IPS DF 4.7 (cell line): ENCODE measurements around the gene NBEAL1.
A peak's percentile ranks its signal among the peaks of the same experiment; 100 is the strongest.
"Not testable (repeated sequence)": the region's sequence is repeated elsewhere in the genome, so short reads cannot be mapped to it uniquely, and the experiment has no call there.

ENCODE experiments used
- DNase-seq: peaks from one replicate; pipeline ENCODE4 v3.0.0-alpha.2; 2013; ENCODE audit warnings: low spot score; ENCODE audit errors: extremely low read depth

NBEAL1 gene

GRCh38 chr2:203038586-203038985 lies 23.9 kb downstream of the NBEAL1 start:
- DNase-seq, result no peak

DNA sequence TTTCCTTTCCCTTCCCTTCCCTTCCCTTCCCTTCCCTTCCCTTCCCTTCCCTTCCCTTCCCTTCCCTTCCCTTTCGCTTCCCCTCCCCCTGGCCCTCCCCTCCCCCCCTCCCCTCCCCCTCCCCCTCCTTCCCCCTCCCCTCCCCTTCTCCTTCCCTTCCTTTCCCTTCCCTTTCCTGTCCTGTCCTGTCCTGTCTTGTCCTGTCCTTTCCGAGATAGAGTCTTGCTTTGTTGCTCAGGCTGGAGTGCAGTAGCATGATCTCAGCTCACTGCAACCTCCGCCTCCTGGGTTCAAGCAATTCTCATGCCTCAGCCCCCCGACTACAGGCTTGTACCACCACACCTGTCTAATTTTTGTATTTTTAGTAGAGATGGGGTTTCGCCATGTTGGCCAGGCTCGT lies 24.5 kb downstream of the NBEAL1 start:
- not testable (repeated sequence) for DNase-seq

DNA sequence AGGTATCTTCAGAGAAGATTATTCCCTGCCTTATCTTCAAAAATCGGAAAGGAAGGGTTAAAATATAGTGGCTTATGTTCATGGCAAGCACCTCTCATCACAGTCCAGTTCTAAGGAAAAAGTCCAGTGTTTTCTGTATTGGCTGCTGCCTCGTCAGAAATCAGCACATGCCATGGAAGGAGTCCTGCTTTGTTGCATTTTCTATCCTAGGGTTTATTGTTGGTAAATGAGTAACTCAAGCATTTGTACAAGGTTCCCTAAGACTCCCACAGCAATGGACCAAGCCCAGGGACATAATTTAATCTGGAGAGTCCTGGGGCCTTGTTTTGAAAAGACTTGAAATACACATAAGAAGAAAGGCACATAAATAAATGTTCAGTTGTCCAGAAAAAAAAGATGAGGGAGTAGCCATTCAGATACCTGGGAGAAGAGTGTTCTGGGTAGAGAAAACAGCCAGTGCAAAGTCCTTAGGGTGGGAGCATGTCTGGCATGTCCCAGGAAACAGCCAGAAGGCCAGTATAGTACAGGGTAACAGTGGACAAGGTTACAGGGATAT lies 26.4 kb downstream of the NBEAL1 start:
- no peak for DNase-seq

- no peak for DNase-seq
Observed at GRCh38 chr2:203042178-203042577, 27.5 kb downstream of the NBEAL1 start.

DNA sequence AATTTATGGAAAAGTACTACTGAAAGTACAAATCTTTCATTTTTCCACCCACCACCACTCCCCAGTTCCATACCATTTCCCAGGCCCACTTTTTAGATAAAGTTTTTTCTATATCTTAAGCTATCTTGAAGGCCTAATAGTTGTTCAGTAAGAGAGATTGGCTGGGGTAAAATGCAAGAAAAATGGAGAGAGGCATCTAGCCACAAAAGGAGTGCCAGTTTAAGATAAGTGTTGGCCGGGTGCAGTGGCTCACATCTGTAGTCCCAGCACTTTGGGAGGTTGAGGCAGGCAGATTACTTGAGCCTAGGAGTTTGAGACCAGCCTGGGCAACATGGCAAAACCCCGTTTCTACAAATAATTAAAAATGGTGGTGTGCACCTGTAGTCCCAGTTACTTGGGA lies 28.6 kb downstream of the NBEAL1 start:
- DNase-seq, result no peak

- no peak for DNase-seq
Observed at GRCh38 chr2:203045867-203046266, 31.2 kb downstream of the NBEAL1 start.

DNA sequence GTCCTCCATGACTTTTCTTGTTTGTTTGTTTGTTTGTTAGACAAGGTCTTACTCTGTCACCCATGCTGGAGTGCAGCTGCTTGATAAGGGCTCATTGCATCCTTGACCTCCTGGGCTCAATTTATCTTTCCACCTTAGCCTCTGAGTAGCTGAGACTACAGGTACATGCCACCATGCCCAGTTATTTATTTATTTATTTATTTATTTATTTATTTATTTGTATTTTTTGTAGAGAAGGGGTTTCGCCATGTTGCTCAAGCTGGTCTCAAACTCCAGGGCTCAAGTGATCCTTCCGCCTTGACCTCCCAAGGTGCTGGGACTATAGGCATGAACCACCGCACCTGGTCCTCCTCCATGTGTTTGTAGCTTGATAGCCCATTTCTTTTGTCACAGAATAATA lies 37.9 kb downstream of the NBEAL1 start:
- no peak for DNase-seq

DNA sequence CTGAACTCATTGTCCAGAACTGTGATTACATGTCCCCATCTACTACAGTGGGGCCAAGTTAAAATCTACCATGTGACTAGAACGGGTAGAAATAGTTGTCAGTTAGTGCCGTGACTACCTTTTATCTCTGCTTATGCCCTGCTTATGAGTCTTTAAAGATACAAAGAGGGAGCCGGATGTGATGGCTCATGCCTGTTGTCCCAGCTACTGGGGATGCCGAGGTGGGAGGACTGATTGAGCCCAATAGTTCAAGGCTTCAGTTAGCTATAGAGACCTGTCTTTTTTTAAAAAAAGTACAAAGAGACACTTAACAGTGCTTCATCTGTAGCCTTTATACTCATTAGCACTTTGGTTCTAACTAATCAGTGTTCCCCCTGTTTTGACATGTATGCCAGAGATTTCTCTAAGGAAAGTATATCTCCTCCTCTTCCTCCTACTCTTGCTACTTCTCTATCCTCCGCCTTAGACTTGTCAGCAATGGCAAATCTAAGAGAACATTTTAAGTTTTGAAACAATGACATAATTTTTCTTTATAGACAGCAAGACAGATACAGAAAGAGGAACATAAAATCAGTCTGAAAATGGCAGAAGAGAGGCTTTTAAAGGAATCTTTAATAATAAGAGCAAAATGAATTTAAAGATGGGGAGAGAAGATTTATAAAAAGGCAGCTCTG lies 45.0 kb downstream of the NBEAL1 start:
- DNase-seq, result no peak

- peak; percentile 7 for DNase-seq
Observed at GRCh38 chr2:203061346-203061745, 46.7 kb downstream of the NBEAL1 start.

DNA sequence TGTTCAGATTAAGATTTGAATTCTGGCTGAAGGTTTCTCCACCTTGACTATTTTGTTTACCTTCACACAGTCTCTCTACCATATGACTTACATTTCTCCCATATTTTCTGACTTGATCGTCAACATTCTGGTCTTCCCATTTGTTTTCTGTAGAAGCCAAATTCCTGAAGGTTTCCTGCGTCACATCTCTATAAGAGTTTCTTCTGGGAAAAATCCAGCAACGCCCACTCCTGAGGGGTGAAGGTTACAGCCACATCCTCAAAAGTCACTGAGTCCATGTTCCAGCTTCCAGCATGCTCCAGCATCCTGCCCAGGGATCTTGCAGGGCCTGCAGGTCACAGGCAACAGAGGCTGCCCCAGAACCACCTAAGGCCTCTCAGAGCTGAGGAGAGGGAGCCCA lies 47.5 kb downstream of the NBEAL1 start:
- DNase-seq, result no peak

DNA sequence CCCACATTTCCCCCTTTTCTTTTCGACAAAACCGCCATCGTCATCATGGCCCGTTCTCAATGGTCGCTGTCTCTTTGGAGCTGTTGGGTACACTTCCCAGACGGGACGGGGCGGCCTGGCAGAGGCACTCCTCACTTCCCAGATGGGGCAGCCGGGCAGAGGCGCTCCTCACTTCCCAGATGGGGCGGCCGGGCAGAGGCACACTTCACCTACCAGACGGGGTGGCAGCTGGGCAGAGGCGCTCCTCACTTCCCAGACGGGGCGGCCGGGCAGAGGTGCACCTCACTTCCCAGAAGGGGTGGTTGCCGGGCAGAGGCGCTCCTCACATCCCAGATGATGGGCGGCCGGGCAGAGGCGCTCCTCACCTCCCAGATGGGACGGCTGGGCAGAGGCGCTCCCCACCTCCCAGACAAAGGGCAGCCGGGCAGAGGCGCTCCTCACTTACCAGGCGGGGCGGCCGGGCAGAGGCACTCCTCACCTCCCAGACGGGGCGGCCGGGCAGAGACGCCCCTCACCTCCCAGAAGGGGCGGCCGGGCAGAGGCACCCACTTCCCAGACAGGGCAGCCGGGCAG lies 51.9 kb downstream of the NBEAL1 start:
- not testable (repeated sequence) for DNase-seq

DNA sequence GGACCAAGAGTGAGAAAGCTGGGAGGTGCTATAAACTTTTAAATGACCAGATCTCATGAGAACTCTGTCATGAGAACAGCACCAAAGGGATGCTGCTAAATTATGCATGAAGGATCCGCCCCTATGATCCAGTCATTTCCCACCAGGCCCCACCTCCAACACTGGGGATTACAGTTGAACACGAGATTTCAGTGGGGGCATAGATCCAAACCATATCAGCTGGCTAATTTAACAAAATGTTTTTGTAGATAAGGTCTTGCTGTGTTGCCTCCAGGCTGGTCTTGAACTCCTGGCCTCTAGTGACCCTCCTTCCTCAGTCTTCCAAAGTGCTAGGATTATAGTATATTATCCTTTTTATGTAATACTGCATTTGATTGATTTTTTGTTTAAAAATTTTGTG lies 56.0 kb downstream of the NBEAL1 start:
- DNase-seq, result no peak

DNA sequence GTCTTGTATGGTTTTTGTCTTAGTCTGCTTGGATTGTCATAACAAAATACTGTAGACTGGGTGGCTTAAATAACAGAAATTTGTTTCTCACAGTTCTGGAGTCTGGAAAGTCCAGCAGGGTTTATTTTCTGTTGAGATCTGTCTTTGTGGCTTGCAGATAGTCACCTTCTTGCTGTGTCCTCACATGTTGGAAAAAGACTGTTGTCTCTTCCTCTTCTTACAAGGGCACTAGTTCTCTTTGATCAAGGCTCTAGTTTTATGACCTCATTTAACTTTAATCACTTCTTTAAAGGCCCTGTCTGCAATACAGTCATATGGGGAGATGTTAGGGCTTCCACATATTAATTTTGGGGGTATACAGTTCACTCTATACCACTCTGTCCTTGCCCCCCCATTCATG lies 56.5 kb downstream of the NBEAL1 start:
- DNase-seq, result no peak

DNA sequence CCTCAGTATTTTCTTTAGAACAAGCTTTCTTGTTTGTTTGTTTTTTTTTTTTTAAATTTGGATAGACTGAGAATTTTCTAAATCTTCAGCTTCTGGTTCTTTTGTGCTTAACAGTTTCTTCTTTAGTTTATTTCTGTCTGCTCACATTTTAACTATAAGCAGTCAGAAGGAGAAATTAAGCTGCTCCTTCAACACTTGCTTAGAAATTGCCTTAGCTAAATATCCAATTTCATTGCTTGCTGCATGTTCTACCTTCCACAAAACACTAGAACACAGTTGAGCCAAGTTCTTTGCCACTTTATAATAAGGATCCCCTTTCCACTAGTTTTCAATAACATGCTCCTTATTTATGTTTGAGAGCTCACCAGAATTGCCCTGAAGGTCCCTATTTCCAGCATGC lies 57.7 kb downstream of the NBEAL1 start:
- DNase-seq, result no peak

- no peak for DNase-seq
Observed at GRCh38 chr2:203077451-203077850, 62.8 kb downstream of the NBEAL1 start.

DNA sequence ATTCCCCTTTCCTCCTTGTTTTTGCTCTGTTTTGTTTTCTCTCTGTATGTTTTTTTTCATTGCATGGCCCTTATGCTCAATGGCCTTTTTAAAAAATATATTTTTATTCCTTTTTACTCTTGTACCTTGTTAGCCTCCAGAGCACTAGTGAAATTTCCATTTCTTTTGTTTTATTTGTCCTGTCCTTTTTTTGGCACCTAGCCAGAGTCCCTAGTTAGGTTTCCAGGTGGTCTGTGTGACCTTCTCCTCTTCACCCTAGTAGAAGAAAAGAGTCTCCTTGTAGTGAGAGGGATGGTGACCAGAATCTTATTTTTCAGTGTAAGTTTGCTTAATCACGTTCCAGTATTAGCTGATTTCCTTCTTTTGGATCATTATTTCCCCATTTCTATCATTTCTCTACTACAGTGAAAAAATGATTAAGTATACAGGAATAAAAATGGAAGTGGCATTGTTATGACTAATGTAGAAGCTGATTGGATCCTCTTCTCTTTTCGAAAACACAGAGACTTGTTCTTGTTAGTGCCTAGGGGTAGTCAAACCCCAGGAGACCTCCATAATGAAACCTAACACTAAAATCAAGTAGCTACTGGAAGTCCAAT lies 65.9 kb downstream of the NBEAL1 start:
- DNase-seq, result no peak

DNA sequence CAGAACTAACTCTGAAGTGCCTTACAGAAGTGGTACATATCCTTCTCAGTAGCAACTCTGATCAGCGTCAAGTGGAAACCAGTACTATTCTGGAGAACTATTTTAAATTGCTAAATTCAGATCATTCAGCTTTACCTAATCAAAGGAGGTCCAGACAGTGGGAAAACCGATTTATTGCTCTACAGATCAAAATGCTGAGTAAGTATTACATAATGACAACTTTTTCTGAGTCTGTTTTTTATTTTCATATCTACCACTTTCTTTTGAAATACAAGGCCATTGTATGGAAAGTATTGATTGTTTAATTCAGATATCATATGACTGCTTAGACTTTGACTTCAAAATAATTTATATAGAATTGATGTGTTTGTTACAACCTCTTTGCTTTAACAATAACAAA lies 68.7 kb downstream of the NBEAL1 start:
- no peak for DNase-seq

GRCh38 chr2:203086381-203086780 lies 71.7 kb downstream of the NBEAL1 start:
- DNase-seq, result not testable (repeated sequence)

DNA sequence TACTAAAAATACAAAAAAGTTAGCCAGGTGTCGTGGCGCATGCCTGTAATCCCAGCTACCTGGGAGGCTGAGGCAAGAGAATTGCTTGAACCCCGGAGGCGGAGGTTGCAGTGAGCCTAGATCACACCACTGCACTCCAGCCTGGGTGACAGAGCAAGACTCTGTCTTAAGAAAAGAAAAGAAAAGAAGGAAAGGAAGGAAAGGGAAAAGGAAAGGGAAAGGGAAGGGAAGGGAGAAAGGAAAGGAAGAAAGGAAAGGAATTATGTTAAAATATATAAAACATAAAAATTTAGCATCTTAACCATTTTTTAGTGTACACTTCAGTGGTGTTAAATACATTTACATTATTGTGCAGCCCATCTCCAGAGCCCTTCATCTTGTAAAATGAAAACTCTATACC lies 76.0 kb downstream of the NBEAL1 start:
- DNase-seq, result not testable (repeated sequence)

GRCh38 chr2:203097735-203098134 lies 83.1 kb downstream of the NBEAL1 start:
- no peak for DNase-seq

- not testable (repeated sequence) for DNase-seq
Observed at GRCh38 chr2:203102357-203102756, 87.7 kb downstream of the NBEAL1 start.

DNA sequence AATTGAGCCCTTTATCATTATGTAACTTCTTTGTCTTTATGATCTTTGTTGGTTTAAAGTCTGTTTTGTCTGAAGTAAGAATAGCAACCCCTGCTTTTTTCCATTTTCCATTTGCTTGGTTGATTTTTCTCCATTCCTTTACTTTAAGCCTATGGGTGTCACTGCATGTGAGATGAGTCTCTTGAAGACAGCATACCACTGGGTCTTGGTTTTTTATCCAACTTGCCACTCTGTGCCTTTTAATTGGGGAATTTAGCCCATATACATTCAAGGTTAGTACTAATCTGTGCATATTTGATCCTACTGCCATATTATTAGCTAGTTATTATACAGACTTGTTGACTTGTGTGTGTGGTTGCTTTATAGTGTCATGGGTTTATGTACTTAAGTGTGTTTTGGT lies 89.6 kb downstream of the NBEAL1 start:
- no peak for DNase-seq

DNA sequence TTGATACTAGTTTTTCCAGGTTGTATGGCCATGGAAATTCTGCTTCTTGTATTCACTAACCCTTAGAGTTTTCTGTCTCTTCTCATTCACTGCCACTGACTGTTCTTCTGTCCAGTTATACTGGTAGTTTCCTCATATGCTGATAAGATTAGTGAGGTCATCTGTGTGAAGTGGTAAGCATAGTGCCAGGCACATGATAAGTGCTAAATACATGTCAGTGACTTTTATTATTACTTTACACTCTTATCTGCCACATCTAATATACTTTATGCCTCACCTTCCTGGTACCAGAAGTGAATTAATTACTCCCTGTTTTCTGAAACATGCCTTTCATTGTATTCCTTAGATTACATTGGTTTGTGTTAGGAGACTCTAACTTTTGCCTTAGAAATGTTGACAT lies 91.3 kb downstream of the NBEAL1 start:
- DNase-seq, result no peak
